HG03280 (cell line): ENCODE results near the gene HDLBP.

Experiments used
- ATAC-seq: cut with Tn5 transposase; IDR thresholded peaks from one replicate; pipeline ENCODE4 v1.9.1; 2021; ENCODE audit warnings: mild to moderate bottlenecking, moderate library complexity; ENCODE audit not compliant: unreplicated experiment

HDLBP gene

GRCh38 chr2:241179899-241180298, 135.6 kb downstream of the HDLBP start:
- no peak for ATAC-seq

GRCh38 chr2:241178961-241179360, 136.5 kb downstream of the HDLBP start:
- ATAC-seq: no peak

- ATAC-seq: no peak
Observed at GRCh38 chr2:241177526-241178334, 137.7 kb downstream of the HDLBP start.
